ENCODE data around the gene GPHB5.
"Not testable (repeated sequence)": the region's sequence is repeated elsewhere in the genome, so short reads cannot be mapped to it uniquely, and the experiment has no call there.

The GPHB5 gene

GRCh38 chr14:63322897-63323573 is 4.3 kb upstream of the GPHB5 start:
- Histone ChIP-seq H3K4me1 (ENCODE audit: control insufficient read depth, insufficient read depth, low read length) (no peaks in the 10 kb centered on the region; the same call in 1 of the 2 replicates), H3K36me3 (ENCODE audit: control insufficient read depth, insufficient read depth, low read length) (no peaks in the 10 kb centered on the region), H3K27ac (ENCODE audit: low read depth, low read length) (no peak overlapping the region), H3K9ac (ENCODE audit: low read depth, low read length) (no peak overlapping the region), H3K4me3 (ENCODE audit: low read depth, low read length) (no peak overlapping the region), H3K27me3 (ENCODE audit: control insufficient read depth, insufficient read depth, low read length) (no peaks in the 10 kb centered on the region), H3K9me3 (ENCODE audit: control insufficient read depth, insufficient read depth, low read length) (no peaks in the 10 kb centered on the region)

- Histone ChIP-seq H3K4me3 (ENCODE audit: low read depth, low read length) (no peak overlapping the region), H3K27me3 (ENCODE audit: control insufficient read depth, insufficient read depth, low read length) (no peaks in the 10 kb centered on the region), H3K9ac (ENCODE audit: low read depth, low read length) (no peak overlapping the region), H3K27ac (ENCODE audit: low read depth, low read length) (no peak overlapping the region), H3K4me1 (ENCODE audit: control insufficient read depth, insufficient read depth, low read length) (no peaks in the 10 kb centered on the region; the same call in 1 of the 2 replicates), H3K9me3 (ENCODE audit: control insufficient read depth, insufficient read depth, low read length) (no peaks in the 10 kb centered on the region), H3K36me3 (ENCODE audit: control insufficient read depth, insufficient read depth, low read length) (no peaks in the 10 kb centered on the region)
Measured at GRCh38 chr14:63322472-63322871, 3.7 kb upstream of the GPHB5 start.

GRCh38 chr14:63308723-63309317 is 9.9 kb downstream of the GPHB5 start:
- no peaks in the 10 kb centered on the region for H3K36me3 ChIP-seq (ENCODE audit: control insufficient read depth, insufficient read depth, low read length)
- H3K9me3 ChIP-seq (ENCODE audit: control insufficient read depth, insufficient read depth, low read length): no peaks in the 10 kb centered on the region
- H3K27ac ChIP-seq (ENCODE audit: low read depth, low read length): no peak overlapping the region
- H3K4me3 ChIP-seq (ENCODE audit: low read depth, low read length): no peak overlapping the region
- H3K27me3 ChIP-seq (ENCODE audit: control insufficient read depth, insufficient read depth, low read length): no peaks in the 10 kb centered on the region
- no peaks in the 10 kb centered on the region for H3K4me1 ChIP-seq (ENCODE audit: control insufficient read depth, insufficient read depth, low read length)
- no peak overlapping the region for H3K9ac ChIP-seq (ENCODE audit: low read depth, low read length)

- not testable (repeated sequence) for H3K9ac ChIP-seq (ENCODE audit: low read depth, low read length); H3K27me3 ChIP-seq (ENCODE audit: control insufficient read depth, insufficient read depth, low read length); H3K4me1 ChIP-seq (ENCODE audit: control insufficient read depth, insufficient read depth, low read length); H3K4me3 ChIP-seq (ENCODE audit: low read depth, low read length); H3K36me3 ChIP-seq (ENCODE audit: control insufficient read depth, insufficient read depth, low read length); H3K9me3 ChIP-seq (ENCODE audit: control insufficient read depth, insufficient read depth, low read length); H3K27ac ChIP-seq (ENCODE audit: low read depth, low read length)
Measured at GRCh38 chr14:63304429-63304828, 14.3 kb downstream of the GPHB5 start.

- no peaks in the 10 kb centered on the region for H3K9me3 ChIP-seq (ENCODE audit: control insufficient read depth, insufficient read depth, low read length)
- no peaks in the 10 kb centered on the region for H3K27me3 ChIP-seq (ENCODE audit: control insufficient read depth, insufficient read depth, low read length)
- H3K36me3 ChIP-seq (ENCODE audit: control insufficient read depth, insufficient read depth, low read length): no peaks in the 10 kb centered on the region
- no peak overlapping the region for H3K4me3 ChIP-seq (ENCODE audit: low read depth, low read length)
- peaks cover 6% of the 10 kb centered on the region for H3K4me1 ChIP-seq (ENCODE audit: control insufficient read depth, insufficient read depth, low read length)
- no peak overlapping the region for H3K9ac ChIP-seq (ENCODE audit: low read depth, low read length)
- no peak overlapping the region for H3K27ac ChIP-seq (ENCODE audit: low read depth, low read length)
Measured at GRCh38 chr14:63301891-63302534, 16.7 kb downstream of the GPHB5 start.

- Histone ChIP-seq H3K27me3 (ENCODE audit: control insufficient read depth, insufficient read depth, low read length) (no peaks in the 10 kb centered on the region), H3K36me3 (ENCODE audit: control insufficient read depth, insufficient read depth, low read length) (no peaks in the 10 kb centered on the region), H3K27ac (ENCODE audit: low read depth, low read length) (no peak overlapping the region), H3K4me3 (ENCODE audit: low read depth, low read length) (no peak overlapping the region), H3K4me1 (ENCODE audit: control insufficient read depth, insufficient read depth, low read length) (peaks cover 6% of the 10 kb centered on the region), H3K9ac (ENCODE audit: low read depth, low read length) (no peak overlapping the region), H3K9me3 (ENCODE audit: control insufficient read depth, insufficient read depth, low read length) (no peaks in the 10 kb centered on the region)
Measured at GRCh38 chr14:63300854-63301253, 17.9 kb downstream of the GPHB5 start.

GRCh38 chr14:63299351-63300110 is 19.2 kb downstream of the GPHB5 start:
- Histone ChIP-seq H3K4me3 (ENCODE audit: low read depth, low read length) (no peak overlapping the region), H3K9ac (ENCODE audit: low read depth, low read length) (no peak overlapping the region), H3K27me3 (ENCODE audit: control insufficient read depth, insufficient read depth, low read length) (no peaks in the 10 kb centered on the region), H3K9me3 (ENCODE audit: control insufficient read depth, insufficient read depth, low read length) (no peaks in the 10 kb centered on the region), H3K27ac (ENCODE audit: low read depth, low read length) (no peak overlapping the region), H3K4me1 (ENCODE audit: control insufficient read depth, insufficient read depth, low read length) (peaks cover 6% of the 10 kb centered on the region), H3K36me3 (ENCODE audit: control insufficient read depth, insufficient read depth, low read length) (no peaks in the 10 kb centered on the region)

GRCh38 chr14:63297372-63298063 is 21.2 kb downstream of the GPHB5 start:
- H3K9ac ChIP-seq (ENCODE audit: low read depth, low read length): no peak overlapping the region
- H3K9me3 ChIP-seq (ENCODE audit: control insufficient read depth, insufficient read depth, low read length): no peaks in the 10 kb centered on the region
- peaks cover 6% of the 10 kb centered on the region for H3K4me1 ChIP-seq (ENCODE audit: control insufficient read depth, insufficient read depth, low read length)
- H3K27ac ChIP-seq (ENCODE audit: low read depth, low read length): no peak overlapping the region
- no peak overlapping the region for H3K4me3 ChIP-seq (ENCODE audit: low read depth, low read length)
- no peaks in the 10 kb centered on the region for H3K36me3 ChIP-seq (ENCODE audit: control insufficient read depth, insufficient read depth, low read length)
- no peaks in the 10 kb centered on the region for H3K27me3 ChIP-seq (ENCODE audit: control insufficient read depth, insufficient read depth, low read length)

GRCh38 chr14:63296060-63296563 is 22.6 kb downstream of the GPHB5 start:
- no peak overlapping the region for H3K9ac ChIP-seq (ENCODE audit: low read depth, low read length)
- no peak overlapping the region for H3K4me3 ChIP-seq (ENCODE audit: low read depth, low read length)
- no peaks in the 10 kb centered on the region for H3K36me3 ChIP-seq (ENCODE audit: control insufficient read depth, insufficient read depth, low read length)
- H3K9me3 ChIP-seq (ENCODE audit: control insufficient read depth, insufficient read depth, low read length): no peaks in the 10 kb centered on the region
- H3K4me1 ChIP-seq (ENCODE audit: control insufficient read depth, insufficient read depth, low read length): peaks cover 6% of the 10 kb centered on the region
- no peak overlapping the region for H3K27ac ChIP-seq (ENCODE audit: low read depth, low read length)
- no peaks in the 10 kb centered on the region for H3K27me3 ChIP-seq (ENCODE audit: control insufficient read depth, insufficient read depth, low read length)

GRCh38 chr14:63295231-63295685 is 23.5 kb downstream of the GPHB5 start:
- peaks cover 6% of the 10 kb centered on the region for H3K4me1 ChIP-seq (ENCODE audit: control insufficient read depth, insufficient read depth, low read length)
- H3K9me3 ChIP-seq (ENCODE audit: control insufficient read depth, insufficient read depth, low read length): no peaks in the 10 kb centered on the region
- no peak overlapping the region for H3K9ac ChIP-seq (ENCODE audit: low read depth, low read length)
- no peak overlapping the region for H3K27ac ChIP-seq (ENCODE audit: low read depth, low read length)
- H3K27me3 ChIP-seq (ENCODE audit: control insufficient read depth, insufficient read depth, low read length): no peaks in the 10 kb centered on the region
- H3K4me3 ChIP-seq (ENCODE audit: low read depth, low read length): no peak overlapping the region
- no peaks in the 10 kb centered on the region for H3K36me3 ChIP-seq (ENCODE audit: control insufficient read depth, insufficient read depth, low read length)

All from HUES48 (cell line).